OCI-LY3 (cell line): ENCODE results near the gene CEP20.

Experiments used
- H2AFZ ChIP-seq: fragments of 200-600, 300-600 bp; shearing (Covaris generic); 2 replicates; pipeline ENCODE4 v1.6.0; 2014; ENCODE audit warnings: antibody characterized with exemption, low read depth, low read length
- H3K27ac ChIP-seq: fragments of 200-600, 300-600 bp; sonication (generic); 2 replicates; pipeline ENCODE4 v1.5.1; 2014; ENCODE audit warnings: mild to moderate bottlenecking, low read length, moderate library complexity, mixed read lengths
- H3K27me3 ChIP-seq: fragments of 200-600, 300-600 bp; sonication (generic); 2 replicates; pipeline ENCODE4 v1.6.1; 2014; ENCODE audit warnings: low read depth, low read length, mixed read lengths
- H3K36me3 ChIP-seq: fragments of 200-600, 300-600 bp; sonication (generic); replicated peaks from 2 replicates; pipeline ENCODE3; 2014; ENCODE audit warnings: low read depth, low read length, mixed read lengths
- H3K4me1 ChIP-seq: fragments of 300-600, 200-600 bp; sonication (generic); 2 replicates; pipeline ENCODE4 v1.6.1; 2014; ENCODE audit warnings: low read length, mixed read lengths
- H3K4me2 ChIP-seq: fragments of 200-600, 300-600 bp; sonication (generic); 2 replicates; pipeline ENCODE4 v1.6.1; 2014; ENCODE audit warnings: low read length, mixed read lengths
- H3K4me3 ChIP-seq: fragments of 300-600, 200-600 bp; sonication (generic); 2 replicates; pipeline ENCODE4 v1.5.1; 2014; ENCODE audit warnings: antibody characterized with exemption, mild to moderate bottlenecking, low read length, moderate library complexity
- H3K79me2 ChIP-seq: fragments of 300-600, 200-600 bp; shearing (Covaris generic); 2 replicates; pipeline ENCODE4 v1.6.1; 2014; ENCODE audit warnings: mild to moderate bottlenecking, low read length, mixed read lengths
- H3K9ac ChIP-seq: fragments of 300-600, 200-600 bp; shearing (Covaris generic); 2 replicates; pipeline ENCODE4 v1.6.0; 2014; ENCODE audit warnings: mild to moderate bottlenecking, low read length, moderate library complexity
- H3K9me3 ChIP-seq: fragments of 200-600, 300-600 bp; shearing (Covaris generic); 2 replicates; pipeline ENCODE4 v1.6.1; 2014; ENCODE audit warnings: low read length, mixed read lengths; ENCODE audit not compliant: insufficient read depth
- H4K20me1 ChIP-seq: fragments of 200-600, 300-600 bp; sonication (generic); 2 replicates; pipeline ENCODE4 v1.6.1; 2016; ENCODE audit warnings: low read length, mixed read lengths; ENCODE audit not compliant: insufficient read depth
- EZH2phosphoT487 ChIP-seq: fragments of 200-600 bp; shearing (Covaris generic); IDR thresholded peaks from 2 replicates; pipeline ENCODE4 v1.6.1; 2018; ENCODE audit warnings: antibody characterized with exemption, mixed run types, low read depth
- TF ChIP-seq, protein P1 (sequence below): fragments of 200-600, 300-600 bp; sonication (generic); IDR thresholded peaks from 2 replicates; pipeline ENCODE4 v1.5.1; 2014; ENCODE audit warnings: antibody characterized with exemption, low read length, low read depth

Gene CEP20

DNA sequence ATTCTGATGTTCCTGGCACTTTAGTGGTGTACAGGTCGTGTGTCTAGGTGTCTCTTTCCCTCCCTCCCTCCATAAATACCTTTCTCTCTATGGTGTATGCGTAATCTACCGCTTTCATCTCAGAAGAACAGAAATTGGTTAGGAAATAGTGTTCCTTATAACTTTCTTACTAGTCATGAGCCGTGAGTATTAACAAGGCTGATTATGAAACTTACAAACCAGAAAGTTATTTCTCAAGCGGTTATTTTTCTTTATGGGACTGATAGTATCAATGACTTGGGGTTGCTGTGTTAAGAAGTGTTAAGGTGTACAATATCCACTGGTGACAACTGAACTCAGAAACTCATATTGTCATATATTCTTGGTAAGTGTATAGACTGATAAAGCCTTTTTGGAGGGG lies 18.4 kb downstream of the CEP20 start:
- no peaks in the 10 kb centered on the region for H3K9me3 ChIP-seq
- H3K4me1 ChIP-seq = no peaks in the 10 kb centered on the region
- peaks cover 15% of the 10 kb centered on the region for H3K36me3 ChIP-seq
- no peaks in the 10 kb centered on the region for H3K27me3 ChIP-seq
- H3K4me3 ChIP-seq = no peak overlapping the region
- H3K4me2 ChIP-seq = no peak overlapping the region
- H3K27ac ChIP-seq = no peak overlapping the region
- no peak overlapping the region for H3K9ac ChIP-seq
- TF ChIP-seq, protein P1, sequence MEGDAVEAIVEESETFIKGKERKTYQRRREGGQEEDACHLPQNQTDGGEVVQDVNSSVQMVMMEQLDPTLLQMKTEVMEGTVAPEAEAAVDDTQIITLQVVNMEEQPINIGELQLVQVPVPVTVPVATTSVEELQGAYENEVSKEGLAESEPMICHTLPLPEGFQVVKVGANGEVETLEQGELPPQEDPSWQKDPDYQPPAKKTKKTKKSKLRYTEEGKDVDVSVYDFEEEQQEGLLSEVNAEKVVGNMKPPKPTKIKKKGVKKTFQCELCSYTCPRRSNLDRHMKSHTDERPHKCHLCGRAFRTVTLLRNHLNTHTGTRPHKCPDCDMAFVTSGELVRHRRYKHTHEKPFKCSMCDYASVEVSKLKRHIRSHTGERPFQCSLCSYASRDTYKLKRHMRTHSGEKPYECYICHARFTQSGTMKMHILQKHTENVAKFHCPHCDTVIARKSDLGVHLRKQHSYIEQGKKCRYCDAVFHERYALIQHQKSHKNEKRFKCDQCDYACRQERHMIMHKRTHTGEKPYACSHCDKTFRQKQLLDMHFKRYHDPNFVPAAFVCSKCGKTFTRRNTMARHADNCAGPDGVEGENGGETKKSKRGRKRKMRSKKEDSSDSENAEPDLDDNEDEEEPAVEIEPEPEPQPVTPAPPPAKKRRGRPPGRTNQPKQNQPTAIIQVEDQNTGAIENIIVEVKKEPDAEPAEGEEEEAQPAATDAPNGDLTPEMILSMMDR = no peak
- no peak for TF ChIP-seq EZH2phosphoT487
- H3K79me2 ChIP-seq = no peaks in the 10 kb centered on the region
- H2AFZ ChIP-seq = no peak overlapping the region
- no peaks in the 10 kb centered on the region for H4K20me1 ChIP-seq

DNA sequence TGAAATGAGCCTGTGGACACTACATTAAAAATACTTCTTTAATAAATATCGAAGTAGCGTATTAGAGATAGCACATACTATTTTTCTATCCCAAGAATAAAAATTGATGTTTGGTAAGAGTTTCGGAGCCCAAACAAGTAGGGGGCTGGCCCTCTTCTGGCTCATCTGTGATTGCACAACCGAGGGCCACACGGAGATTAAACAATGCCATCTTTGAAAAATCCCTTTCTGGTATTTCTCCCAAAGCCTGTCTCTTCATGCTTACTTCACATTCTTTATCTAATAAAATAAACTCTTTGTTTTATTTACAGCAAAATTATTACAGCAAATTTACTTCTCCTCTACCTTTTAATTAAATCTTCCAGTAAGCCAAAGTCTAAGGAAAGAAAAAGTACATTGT lies 22.0 kb downstream of the CEP20 start:
- Histone ChIP-seq H3K79me2 (no peaks in the 10 kb centered on the region), H3K9ac (no peak overlapping the region), H3K4me2 (no peak overlapping the region), H3K27me3 (no peaks in the 10 kb centered on the region), H3K36me3 (peaks cover 15% of the 10 kb centered on the region), H4K20me1 (no peaks in the 10 kb centered on the region), H3K4me3 (no peak overlapping the region), H3K9me3 (no peaks in the 10 kb centered on the region), H3K4me1 (no peaks in the 10 kb centered on the region), H2AFZ (no peak overlapping the region), H3K27ac (no peak overlapping the region)
- TF ChIP-seq EZH2phosphoT487 = no peak
- TF ChIP-seq, protein P1 = no peak

DNA sequence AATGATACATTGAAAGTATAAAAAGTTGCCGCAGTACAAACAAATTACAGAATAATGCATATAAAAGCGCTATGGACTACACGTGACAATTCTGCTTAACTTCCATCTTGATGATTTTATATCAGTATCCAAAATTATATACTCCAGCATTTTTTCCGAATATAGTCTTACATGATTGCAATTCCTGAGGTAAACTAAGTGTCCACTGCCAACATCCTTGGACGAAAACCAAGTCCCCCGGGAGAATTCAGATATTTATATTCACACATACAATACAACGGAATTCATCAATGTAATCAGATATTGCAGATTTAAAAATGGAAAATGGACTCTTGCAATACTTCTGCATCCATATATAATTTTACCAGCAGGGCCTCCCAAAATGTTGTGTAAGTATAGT lies 22.7 kb downstream of the CEP20 start:
- H3K9ac ChIP-seq = no peak overlapping the region
- H3K4me2 ChIP-seq = no peak overlapping the region
- peaks cover 15% of the 10 kb centered on the region for H3K36me3 ChIP-seq
- TF ChIP-seq EZH2phosphoT487 = no peak
- TF ChIP-seq, protein P1 = no peak
- no peaks in the 10 kb centered on the region for H3K79me2 ChIP-seq
- no peak overlapping the region for H2AFZ ChIP-seq
- no peak overlapping the region for H3K4me3 ChIP-seq
- no peaks in the 10 kb centered on the region for H3K4me1 ChIP-seq
- no peak overlapping the region for H3K27ac ChIP-seq
- H3K9me3 ChIP-seq = no peaks in the 10 kb centered on the region
- H4K20me1 ChIP-seq = no peaks in the 10 kb centered on the region
- H3K27me3 ChIP-seq = no peaks in the 10 kb centered on the region

DNA sequence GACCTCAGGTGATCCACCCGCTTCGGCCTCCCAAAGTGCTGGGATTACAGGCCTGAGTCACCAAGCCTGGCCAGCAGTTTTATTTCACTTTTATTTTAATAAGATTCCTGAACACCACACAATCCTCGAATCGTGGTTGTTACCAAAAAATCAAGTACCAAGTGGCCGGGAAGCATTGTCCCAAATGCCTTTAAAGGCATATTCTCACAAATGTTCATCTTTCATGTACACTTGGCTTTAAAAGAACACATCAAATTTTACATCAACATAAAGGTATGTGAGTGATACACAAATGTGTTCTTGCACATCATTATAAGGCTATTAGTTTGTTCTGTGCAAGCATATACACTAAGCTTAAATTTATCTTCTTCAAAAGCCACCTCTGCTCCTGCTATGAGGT lies 23.5 kb downstream of the CEP20 start:
- Histone ChIP-seq H3K4me3 (no peak overlapping the region), H3K79me2 (no peaks in the 10 kb centered on the region), H2AFZ (no peak overlapping the region), H3K4me2 (no peak overlapping the region), H3K9ac (no peak overlapping the region), H3K27ac (no peak overlapping the region), H3K27me3 (no peaks in the 10 kb centered on the region), H3K4me1 (no peaks in the 10 kb centered on the region), H4K20me1 (no peaks in the 10 kb centered on the region), H3K36me3 (peaks cover 15% of the 10 kb centered on the region), H3K9me3 (no peaks in the 10 kb centered on the region)
- no peak for TF ChIP-seq EZH2phosphoT487
- TF ChIP-seq, protein P1 = no peak
